OCI-LY7 (cell line): ENCODE results near the gene DMXL1. TPM values are rescaled to one million over a fixed set of nuclear protein-coding genes. Genes with fewer than 3 reads are reported as not detected.
"Not testable (repeated sequence)": the region's sequence is repeated elsewhere in the genome, so short reads cannot be mapped to it uniquely, and the experiment has no call there.

Experiments used
- BruUV-seq: library from RNA; stranded (reverse); fragments of 400-500 nt; replicated peaks from 2 replicates; lab custom pipeline; 2021; lab: Mats Ljungman, UMichigan
- CTCF ChIA-PET: fragments of 300-600 bp; sonication (Branson Sonifier 250); formaldehyde crosslinking; loops from one replicate; lab custom pipeline; 2022; ENCODE audit warnings: antibody characterized with exemption; ENCODE audit not compliant: unreplicated experiment; lab: Charles Lee
- POLR2A ChIA-PET: fragments of 300-600 bp; sonication (Branson Sonifier 250); formaldehyde crosslinking; loops from one replicate; lab custom pipeline; 2022; ENCODE audit warnings: antibody characterized with exemption; lab: Charles Lee
- DNase-seq: peaks from one replicate; pipeline ENCODE4 v3.0.0-alpha.2; 2015; ENCODE audit warnings: low spot score
- H2AFZ ChIP-seq: fragments of 200-600 bp; sonication (generic), shearing (Covaris generic); 2 replicates; pipeline ENCODE4 v1.6.1; 2014; ENCODE audit warnings: mild to moderate bottlenecking, antibody characterized with exemption, low read length, moderate library complexity
- H3K27ac ChIP-seq: fragments of 200-600 bp; sonication (generic); 2 replicates; pipeline ENCODE4 v1.5.1; 2014; ENCODE audit warnings: mixed run types, low read depth, mild to moderate bottlenecking, moderate library complexity, low read length, inconsistent platforms; ENCODE audit not compliant: poor library complexity, severe bottlenecking
- H3K36me3 ChIP-seq: fragments of 200-600 bp; sonication (generic); 2 replicates; pipeline ENCODE4 v1.6.1; 2014; ENCODE audit warnings: mild to moderate bottlenecking, antibody characterized with exemption, low read length, moderate library complexity, mixed read lengths; ENCODE audit not compliant: insufficient read depth
- H3K4me1 ChIP-seq: fragments of 200-600 bp; sonication (generic); 2 replicates; pipeline ENCODE4 v1.5.1; 2014; ENCODE audit warnings: mild to moderate bottlenecking, low read length; ENCODE audit not compliant: insufficient read depth, poor library complexity, severe bottlenecking
- H3K4me2 ChIP-seq: fragments of 200-600 bp; sonication (generic); 2 replicates; pipeline ENCODE4 v1.6.1; 2014; ENCODE audit warnings: mild to moderate bottlenecking, low read length
- H3K4me3 ChIP-seq: fragments of 200-600 bp; sonication (generic); 2 replicates; pipeline ENCODE4 v1.5.1; 2014; ENCODE audit warnings: mild to moderate bottlenecking, low read depth, low read length; ENCODE audit not compliant: poor library complexity, severe bottlenecking
- H3K79me2 ChIP-seq: fragments of 200-600 bp; sonication (generic); 2 replicates; pipeline ENCODE4 v1.6.1; 2016; ENCODE audit warnings: low read depth, mild to moderate bottlenecking, low read length, moderate library complexity, mixed read lengths; ENCODE audit not compliant: insufficient read depth
- H3K9me2 ChIP-seq: fragments of 200-600 bp; sonication (generic); 2 replicates; pipeline ENCODE4 v1.6.1; 2016; ENCODE audit warnings: mild to moderate bottlenecking, low read length, mixed read lengths; ENCODE audit not compliant: insufficient read depth
- H3K9me3 ChIP-seq: fragments of 200-600 bp; sonication (generic); 2 replicates; pipeline ENCODE4 v1.6.1; 2014; ENCODE audit warnings: mild to moderate bottlenecking, mixed run types, low read length, mixed read lengths
- H4K20me1 ChIP-seq: fragments of 200-600 bp; sonication (generic); 2 replicates; pipeline ENCODE4 v1.6.1; 2014; ENCODE audit warnings: mild to moderate bottlenecking, antibody characterized with exemption, low read length, moderate library complexity, mixed read lengths; ENCODE audit not compliant: insufficient read depth
- EZH2phosphoT487 ChIP-seq: fragments of 200-600 bp; sonication (generic); IDR thresholded peaks from 2 replicates; pipeline ENCODE4 v1.6.1; 2018; ENCODE audit warnings: low read depth, borderline replicate concordance, mild to moderate bottlenecking, mixed run types, antibody characterized with exemption, low read length, moderate library complexity, mixed read lengths
- intact Hi-C: fragments of 100-400 bp; cut with micrococcal nuclease; formaldehyde crosslinking; loops from one replicate; pipeline ENCODE4 v1.10.0; 2022; ENCODE audit not compliant: unreplicated experiment
- total RNA-seq, 2 experiments: library from RNA; depleted of rRNA in 1 of 2; stranded (reverse); fragments of >200 nt in 1 of 2; shearing (Covaris generic) in 1 of 2; gene quantifications; 2 replicates each; pipeline ENCODE4 v1.2.3, GENCODE V29; 2014 to 2022
- TF ChIP-seq, protein P1 (sequence below): fragments of 200-600 bp; sonication (generic); conservative IDR thresholded peaks from 2 replicates; pipeline ENCODE4 v1.5.1; 2014; ENCODE audit warnings: mild to moderate bottlenecking, antibody characterized with exemption, low read length, moderate library complexity, mixed read lengths

DMXL1 gene
- total RNA-seq, 2 experiments from 2014 or later, result 76.6 to 79.4 TPM

DNA sequence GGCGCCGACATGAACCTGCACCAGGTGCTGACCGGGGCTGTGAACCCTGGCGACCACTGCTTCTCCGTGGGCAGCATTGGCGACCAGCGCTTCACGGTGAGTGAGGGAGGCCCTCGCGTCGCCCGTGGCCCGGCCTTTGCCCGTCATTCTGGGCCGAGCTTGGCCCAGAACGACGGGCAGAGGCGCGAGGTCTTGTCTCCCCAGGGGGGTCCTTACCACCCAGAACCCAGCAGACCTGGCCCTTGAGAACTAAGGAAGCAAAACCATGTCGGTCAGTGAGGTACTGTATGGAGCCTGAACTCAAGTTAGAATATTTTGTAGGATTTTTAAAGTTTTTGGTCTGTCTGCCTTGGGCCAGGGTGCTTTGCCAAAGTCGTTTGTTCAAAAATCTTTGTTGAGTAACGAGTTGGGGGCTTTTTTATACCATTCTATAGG is 691 bp downstream of the DMXL1 start:
- peak overlapping the region; percentile 84 for H3K27ac ChIP-seq
- ChIA-PET POLR2A (interaction anchor here (0.8 to 1.7 kb wide), 11 partner anchors 11 to 308 kb away, joined by 3 to 10 read pairs (median 6); no protein-coding TSS in a partner anchor), CTCF (interaction anchor here (1.3 kb wide), 1 partner anchor 39 kb away, joined by 7 read pairs; no protein-coding TSS in a partner anchor)
- H2AFZ ChIP-seq, result peak overlapping the region; percentile 98; the same call in 1 of the 2 replicates
- peaks cover 59% of the 10 kb centered on the region for H3K79me2 ChIP-seq
- peak overlapping the region; percentile 96 for H3K4me2 ChIP-seq
- H3K9me2 ChIP-seq, result no peaks in the 10 kb centered on the region
- no TSS peak for BruUV-seq
- H3K4me3 ChIP-seq, result peak overlapping the region; percentile 79
- TF ChIP-seq, protein P1, sequence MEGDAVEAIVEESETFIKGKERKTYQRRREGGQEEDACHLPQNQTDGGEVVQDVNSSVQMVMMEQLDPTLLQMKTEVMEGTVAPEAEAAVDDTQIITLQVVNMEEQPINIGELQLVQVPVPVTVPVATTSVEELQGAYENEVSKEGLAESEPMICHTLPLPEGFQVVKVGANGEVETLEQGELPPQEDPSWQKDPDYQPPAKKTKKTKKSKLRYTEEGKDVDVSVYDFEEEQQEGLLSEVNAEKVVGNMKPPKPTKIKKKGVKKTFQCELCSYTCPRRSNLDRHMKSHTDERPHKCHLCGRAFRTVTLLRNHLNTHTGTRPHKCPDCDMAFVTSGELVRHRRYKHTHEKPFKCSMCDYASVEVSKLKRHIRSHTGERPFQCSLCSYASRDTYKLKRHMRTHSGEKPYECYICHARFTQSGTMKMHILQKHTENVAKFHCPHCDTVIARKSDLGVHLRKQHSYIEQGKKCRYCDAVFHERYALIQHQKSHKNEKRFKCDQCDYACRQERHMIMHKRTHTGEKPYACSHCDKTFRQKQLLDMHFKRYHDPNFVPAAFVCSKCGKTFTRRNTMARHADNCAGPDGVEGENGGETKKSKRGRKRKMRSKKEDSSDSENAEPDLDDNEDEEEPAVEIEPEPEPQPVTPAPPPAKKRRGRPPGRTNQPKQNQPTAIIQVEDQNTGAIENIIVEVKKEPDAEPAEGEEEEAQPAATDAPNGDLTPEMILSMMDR, result no peak
- no peak for TF ChIP-seq EZH2phosphoT487
- peak; percentile 43 for DNase-seq
- no peaks in the 10 kb centered on the region for H3K36me3 ChIP-seq
- no peaks in the 10 kb centered on the region for H4K20me1 ChIP-seq
- no peaks in the 10 kb centered on the region for H3K9me3 ChIP-seq
- intact Hi-C loops, result loop anchor here (2.0 kb wide), 2 partner anchors 197 to 269 kb away; no protein-coding TSS in a partner anchor
- H3K4me1 ChIP-seq, result peaks cover 35% of the 10 kb centered on the region

DNA sequence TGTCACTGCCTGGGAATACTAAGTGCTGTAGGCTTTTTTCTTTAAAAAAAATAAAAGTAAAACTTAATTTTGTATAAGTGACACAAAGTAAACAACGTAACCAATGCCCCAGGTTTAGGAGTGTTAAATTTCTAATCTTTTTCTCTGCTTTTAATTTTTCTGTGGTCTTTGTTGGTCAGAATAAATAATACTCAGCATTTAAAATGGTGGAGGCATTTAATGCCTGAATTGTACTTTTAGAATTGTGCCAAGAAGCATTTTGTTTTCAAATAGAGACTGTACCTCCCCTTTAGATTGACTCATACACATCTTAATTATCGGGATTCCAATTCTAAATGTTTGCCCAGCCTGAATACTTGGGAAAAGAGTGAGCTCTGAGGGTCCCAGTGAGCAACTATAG is 1.6 kb downstream of the DMXL1 start:
- peak overlapping the region; percentile 84 for H3K27ac ChIP-seq
- no peaks in the 10 kb centered on the region for H3K9me3 ChIP-seq
- DNase-seq, result no peak
- H4K20me1 ChIP-seq, result no peaks in the 10 kb centered on the region
- no peaks in the 10 kb centered on the region for H3K36me3 ChIP-seq
- intact Hi-C loops, result loop anchor here (1.0 to 2.0 kb wide), 3 partner anchors 50 to 337 kb away; no protein-coding TSS in a partner anchor
- BruUV-seq, result no TSS peak
- ChIA-PET CTCF (interaction anchor here (1.3 to 1.4 kb wide), 2 partner anchors 51 to 339 kb away, joined by 3 to 5 read pairs; no protein-coding TSS in a partner anchor), POLR2A (interaction anchor here (1.1 to 4.3 kb wide), 8 partner anchors 41 to 281 kb away, joined by 3 to 24 read pairs (median 4); no protein-coding TSS in a partner anchor)
- TF ChIP-seq, protein P1, result no peak
- TF ChIP-seq EZH2phosphoT487, result no peak
- H3K4me1 ChIP-seq, result peaks cover 44% of the 10 kb centered on the region
- H2AFZ ChIP-seq, result 0 out of 2 replicates have a peak overlapping the region, but pooled peaks have one; percentile 49
- peak overlapping the region; percentile 79 for H3K4me3 ChIP-seq
- peak overlapping the region; percentile 96 for H3K4me2 ChIP-seq
- H3K9me2 ChIP-seq, result no peaks in the 10 kb centered on the region
- peaks cover 68% of the 10 kb centered on the region for H3K79me2 ChIP-seq

DNA sequence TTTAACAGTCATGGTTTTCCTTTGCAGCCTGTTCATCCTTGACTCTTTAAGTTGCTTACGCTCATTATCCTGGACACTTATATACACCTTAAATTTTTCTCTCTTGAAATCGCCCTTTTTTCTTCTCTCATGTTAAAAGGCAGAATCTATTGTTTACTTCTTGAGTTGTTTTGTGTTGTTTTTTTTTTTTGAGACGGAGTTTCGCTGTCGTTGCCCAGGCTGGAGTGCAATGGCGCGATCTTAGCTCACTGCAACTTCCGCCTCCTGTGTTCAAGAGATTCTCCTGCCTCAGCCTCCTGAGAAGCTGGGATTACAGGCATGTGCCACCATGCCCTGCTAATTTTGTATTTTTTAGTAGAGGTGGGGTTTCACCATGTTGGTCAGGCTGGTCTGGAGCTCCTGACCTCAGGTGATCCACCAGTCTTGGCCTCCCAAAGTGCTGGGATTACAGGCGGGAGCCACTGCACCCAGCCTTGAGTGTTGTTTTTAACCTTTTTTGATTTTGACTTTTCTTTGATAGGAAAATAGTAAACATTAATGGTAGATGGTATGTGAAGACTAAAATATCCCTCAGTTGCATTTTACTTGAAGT is 3.0 kb downstream of the DMXL1 start:
- H3K9me3 ChIP-seq, BruUV-seq, H3K9me2 ChIP-seq, H4K20me1 ChIP-seq, H3K36me3 ChIP-seq: not testable (repeated sequence)
- ChIA-PET POLR2A (interaction anchor here (0.7 to 4.3 kb wide), 20 partner anchors 9 to 488 kb away, joined by 3 to 24 read pairs (median 4); partner anchors contain the start of gene HSD17B4), CTCF (interaction anchor here (0.6 to 1.4 kb wide), 3 partner anchors 52 to 338 kb away, joined by 3 to 5 read pairs (median 3); no protein-coding TSS in a partner anchor)
- DNase-seq, result peak; percentile 29
- Histone ChIP-seq H3K4me1 (peaks cover 55% of the 10 kb centered on the region), H2AFZ (peak overlapping the region; percentile 49; the same call in 1 of the 2 replicates), H3K27ac (peak overlapping the region; percentile 84), H3K4me3 (peak overlapping the region; percentile 79), H3K79me2 (peaks cover 82% of the 10 kb centered on the region), H3K4me2 (peak overlapping the region; percentile 96)
- intact Hi-C loops, result loop anchor here (1.0 to 2.0 kb wide), 4 partner anchors 51 to 338 kb away; partner anchors contain the start of gene DTWD2
